Lung (tissue), 12 donors: ENCODE measurements around the gene RBM18. TPM values are rescaled to one million over a fixed set of nuclear protein-coding genes. Genes with fewer than 3 reads are reported as not detected.

Experiments used
- ATAC-seq: fragments of 200-7000 bp; cut with Tn5 transposase; one replicate; pipeline ENCODE4 v1.9.1; 2020; ENCODE audit warnings: moderate number of reproducible peaks; ENCODE audit not compliant: insufficient read depth, low FRiP score
- DNase-seq, 3 donors: peaks; one replicate each; pipeline ENCODE4 v3.0.0-alpha.2; 2013 to 2017
- H3K27ac ChIP-seq, 2 donors: one replicate each; pipeline ENCODE4 v1.5.1; 2013; ENCODE audit warnings: mild to moderate bottlenecking in 2 of 2, moderate library complexity in 2 of 2, control low read depth in 1 of 2, inconsistent platforms in 1 of 2, low read depth in 1 of 2, low read length in 1 of 2
- H3K27me3 ChIP-seq, 3 donors: one replicate each; pipeline ENCODE4 v1.5.1; 2013; ENCODE audit warnings: low read length in 2 of 3; ENCODE audit not compliant: control insufficient read depth in 3 of 3, insufficient read depth in 3 of 3
- H3K36me3 ChIP-seq, 4 donors: one replicate each; pipeline ENCODE4 v1.5.1; 2013; ENCODE audit warnings: low read length in 4 of 4, mild to moderate bottlenecking in 1 of 4, moderate library complexity in 1 of 4; ENCODE audit not compliant: control insufficient read depth in 4 of 4, insufficient read depth in 4 of 4
- H3K4me1 ChIP-seq, 5 donors: one replicate each; pipeline ENCODE4 v1.5.1; 2013; ENCODE audit warnings: low read length in 5 of 5, mild to moderate bottlenecking in 2 of 5, moderate library complexity in 1 of 5; ENCODE audit not compliant: control insufficient read depth in 5 of 5, insufficient read depth in 5 of 5
- H3K4me3 ChIP-seq: one replicate; pipeline ENCODE4 v1.5.1; 2013; ENCODE audit warnings: mild to moderate bottlenecking, control low read depth, moderate library complexity
- H3K9ac ChIP-seq, 2 donors: one replicate each; pipeline ENCODE4 v1.5.1; 2013; ENCODE audit warnings: low read length in 2 of 2, control low read depth in 1 of 2; ENCODE audit not compliant: insufficient read depth in 1 of 2
- H3K9me3 ChIP-seq, 4 donors: one replicate each; pipeline ENCODE4 v1.5.1; 2013; ENCODE audit warnings: low read length in 3 of 4, mild to moderate bottlenecking in 1 of 4, moderate library complexity in 1 of 4; ENCODE audit not compliant: control insufficient read depth in 4 of 4, insufficient read depth in 3 of 4
- WGBS, 2 donors: extraction: QIAGEN DNeasy Blood & Tissue Kit; methylation state at CpG; one replicate each; pipeline ENCODE4 v1.1.7; 2013; 5-methylcytosine and 5-hydroxymethylcytosine counted together
- polyA plus RNA-seq, 2 donors: library from polyadenylated mRNA; stranded (reverse); fragments of 200-250 nt; gene quantifications; one replicate each; pipeline ENCODE4 v1.2.1, GENCODE V29; 2013
- total RNA-seq, 2 donors: library from RNA; depleted of rRNA in 1 of 2; stranded (reverse); fragments of >200 nt in 1 of 2; gene quantifications; one replicate each; pipeline ENCODE4 v1.2.1, GENCODE V29; 2014 to 2021
- TF ChIP-seq, protein P1 (sequence below): IDR thresholded peaks from 2 replicates; pipeline ENCODE4 v1.5.1; 2012; ENCODE audit warnings: mild to moderate bottlenecking; ENCODE audit errors: control extremely low read depth, extremely low read depth
- donor health status: control.
- donor health status: control.
- donor health status: Bipolar disorder and iron deficiency.
- donor health status: healthy.
- donor health status: DM: yes; HTN: yes; CAD: no.

Gene RBM18
- total and polyA plus RNA-seq, 4 donors = 5.5 to 20.5 (median 12.4) TPM

DNA sequence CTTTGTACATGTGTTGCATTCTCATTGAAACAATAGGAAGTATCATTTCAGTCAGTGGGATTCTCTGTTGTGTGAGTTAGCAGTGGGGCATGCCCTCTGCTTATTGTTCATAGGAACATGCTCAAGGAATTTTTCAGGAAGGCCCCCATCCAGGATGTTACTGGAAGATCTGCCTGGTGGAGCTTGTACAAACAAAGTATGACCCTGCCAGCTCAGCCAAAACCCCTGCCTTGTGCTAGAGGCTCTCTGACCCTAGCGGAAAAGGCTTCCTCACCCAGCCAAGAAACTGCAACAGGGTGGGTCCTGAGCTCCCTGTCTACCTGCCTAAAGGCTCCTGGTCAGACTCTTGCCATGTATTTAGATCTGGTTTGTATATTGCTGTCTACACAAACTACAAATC is 43.3 kb upstream of the RBM18 start:
- peak in 2 of 3 donors; percentile 25 to 50 for DNase-seq
- Histone ChIP-seq H3K9me3 (no peaks in the 10 kb centered on the region), H3K27me3 (no peaks in the 10 kb centered on the region), H3K4me3 (no peak overlapping the region), H3K27ac (no peak overlapping the region), H3K9ac (no peak overlapping the region), H3K4me1 (peaks cover 0 to 6% (median 0%) of the 10 kb centered on the region in 5 donors), H3K36me3 (peaks cover 14 to 38% (median 20%) of the 10 kb centered on the region in 4 donors)
- WGBS, 2 donors = 79 to 82% methylated on average over 1 of the region's 1 CpG
- TF ChIP-seq, protein P1, sequence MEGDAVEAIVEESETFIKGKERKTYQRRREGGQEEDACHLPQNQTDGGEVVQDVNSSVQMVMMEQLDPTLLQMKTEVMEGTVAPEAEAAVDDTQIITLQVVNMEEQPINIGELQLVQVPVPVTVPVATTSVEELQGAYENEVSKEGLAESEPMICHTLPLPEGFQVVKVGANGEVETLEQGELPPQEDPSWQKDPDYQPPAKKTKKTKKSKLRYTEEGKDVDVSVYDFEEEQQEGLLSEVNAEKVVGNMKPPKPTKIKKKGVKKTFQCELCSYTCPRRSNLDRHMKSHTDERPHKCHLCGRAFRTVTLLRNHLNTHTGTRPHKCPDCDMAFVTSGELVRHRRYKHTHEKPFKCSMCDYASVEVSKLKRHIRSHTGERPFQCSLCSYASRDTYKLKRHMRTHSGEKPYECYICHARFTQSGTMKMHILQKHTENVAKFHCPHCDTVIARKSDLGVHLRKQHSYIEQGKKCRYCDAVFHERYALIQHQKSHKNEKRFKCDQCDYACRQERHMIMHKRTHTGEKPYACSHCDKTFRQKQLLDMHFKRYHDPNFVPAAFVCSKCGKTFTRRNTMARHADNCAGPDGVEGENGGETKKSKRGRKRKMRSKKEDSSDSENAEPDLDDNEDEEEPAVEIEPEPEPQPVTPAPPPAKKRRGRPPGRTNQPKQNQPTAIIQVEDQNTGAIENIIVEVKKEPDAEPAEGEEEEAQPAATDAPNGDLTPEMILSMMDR = no peak
- ATAC-seq = no peak

DNA sequence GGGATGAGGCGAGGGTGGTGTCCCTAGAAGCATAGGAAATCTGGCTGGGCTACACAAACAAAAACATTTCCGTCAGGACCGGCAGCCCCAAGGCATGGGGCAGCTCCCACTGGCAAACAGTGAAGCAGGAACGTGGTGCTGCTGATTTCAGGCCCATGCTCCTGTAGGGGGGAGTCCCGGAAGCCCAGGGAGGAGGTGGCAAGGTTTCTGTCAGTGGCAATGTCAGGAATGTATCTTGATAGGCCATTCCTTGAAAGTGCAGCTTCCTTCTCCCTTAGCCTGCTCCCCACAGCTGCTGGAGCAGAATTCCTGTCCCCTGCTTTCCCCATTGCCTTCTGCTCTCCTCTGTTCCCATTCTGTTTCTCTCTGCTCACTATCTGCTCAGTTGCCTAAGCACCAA is 42.4 kb upstream of the RBM18 start:
- Histone ChIP-seq H3K4me3 (no peak overlapping the region), H3K9ac (no peak overlapping the region), H3K9me3 (no peaks in the 10 kb centered on the region), H3K36me3 (peaks cover 14 to 34% (median 20%) of the 10 kb centered on the region in 4 donors), H3K27me3 (no peaks in the 10 kb centered on the region), H3K4me1 (peaks cover 0 to 6% (median 0%) of the 10 kb centered on the region in 5 donors), H3K27ac (peak overlapping the region; percentile 17 to 64)
- 66 to 84% methylated on average over 5 of the region's 5 CpGs for WGBS, 2 donors
- ATAC-seq (peak; percentile 34), DNase-seq (peak in 1 of 3 donors; percentile 15)
- TF ChIP-seq, protein P1 = no peak

- Histone ChIP-seq H3K36me3 (peaks cover 9 to 24% (median 19%) of the 10 kb centered on the region in 4 donors), H3K9ac (no peak overlapping the region), H3K4me1 (peaks cover 0 to 3% (median 0%) of the 10 kb centered on the region in 5 donors), H3K9me3 (no peaks in the 10 kb centered on the region), H3K27me3 (no peaks in the 10 kb centered on the region), H3K4me3 (no peak overlapping the region), H3K27ac (no peak overlapping the region)
- WGBS, 2 donors = 94 to 96% methylated on average over 5 of the region's 5 CpGs
- DNase-seq = no peak
- no peak for ATAC-seq
- TF ChIP-seq, protein P1 = no peak
Measured at GRCh38 chr9:122302237-122303093, 37.8 kb upstream of the RBM18 start.
